ENCODE data around the gene CCDC92.
A peak's percentile ranks its signal among the peaks of the same experiment; 100 is the strongest.
"Not testable (repeated sequence)": the region's sequence is repeated elsewhere in the genome, so short reads cannot be mapped to it uniquely, and the experiment has no call there.

The CCDC92 gene

DNA sequence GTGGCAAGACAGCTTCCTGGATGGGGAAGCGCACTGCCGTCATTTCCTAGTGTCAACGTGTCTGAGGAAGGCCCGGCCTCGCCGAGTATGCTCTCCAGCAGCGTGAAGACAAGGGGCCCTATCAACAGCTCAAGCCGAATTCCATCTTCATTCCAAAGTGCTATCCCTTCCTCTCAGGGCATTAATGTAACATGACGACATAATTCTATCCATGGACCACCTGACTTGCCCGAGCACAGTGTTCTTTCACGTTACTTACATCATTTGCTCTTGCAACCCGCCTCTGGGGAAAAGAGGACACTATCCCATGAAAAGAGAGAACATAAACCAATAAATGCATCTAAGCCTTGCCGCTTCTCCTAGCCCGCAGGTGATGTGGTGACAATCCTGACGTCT lies 22.9 kb downstream of the CCDC92 start:
- DNase-seq (ENCODE audit: low read depth, low spot score): no peak

DNA sequence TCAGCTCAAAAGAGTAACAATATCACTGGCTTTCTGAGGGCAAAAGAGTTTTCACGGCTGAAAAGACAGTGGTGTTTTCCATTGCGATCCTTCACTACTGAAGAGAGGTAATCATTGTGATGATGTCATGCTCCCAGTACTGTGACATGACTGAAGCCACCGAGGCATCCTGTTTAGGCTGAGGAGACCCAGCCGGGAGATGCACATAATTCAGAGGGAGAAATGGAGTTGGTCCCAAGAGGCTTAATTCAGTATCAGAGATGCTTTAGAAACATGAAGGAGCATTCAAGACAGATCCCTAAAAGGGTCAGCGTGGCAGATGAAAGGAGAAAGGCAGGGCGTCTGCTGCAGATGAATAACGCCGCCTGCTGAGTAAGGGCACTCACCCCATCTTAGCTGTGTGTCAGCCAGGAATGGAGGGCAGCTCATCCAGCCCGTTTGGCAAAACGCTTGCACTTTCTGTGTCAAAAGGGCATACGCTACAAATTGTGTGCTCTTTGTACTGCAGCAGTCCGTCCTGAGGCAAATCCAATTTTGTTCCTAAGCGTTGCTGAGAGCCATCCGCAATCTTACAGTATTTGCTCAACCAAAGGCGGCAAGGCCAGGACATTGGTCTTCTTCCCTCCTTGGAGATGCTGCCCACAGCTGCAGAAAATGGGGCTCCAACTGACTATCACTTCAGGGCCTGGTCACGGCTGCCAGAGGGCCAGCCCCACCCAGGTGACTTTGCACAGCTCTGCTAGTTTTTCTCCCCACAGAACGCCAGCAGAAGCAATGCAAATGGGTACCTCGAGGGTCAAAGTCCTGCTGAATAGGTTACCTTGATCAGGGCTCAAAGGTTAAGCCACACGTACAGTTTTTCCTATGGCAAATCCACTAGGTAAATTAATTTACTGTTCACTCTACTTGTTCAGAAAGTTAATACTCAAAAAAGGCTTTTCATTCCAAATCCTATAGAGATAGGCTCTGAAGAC lies 23.5 kb downstream of the CCDC92 start:
- no peak for DNase-seq (ENCODE audit: low read depth, low spot score)

DNA sequence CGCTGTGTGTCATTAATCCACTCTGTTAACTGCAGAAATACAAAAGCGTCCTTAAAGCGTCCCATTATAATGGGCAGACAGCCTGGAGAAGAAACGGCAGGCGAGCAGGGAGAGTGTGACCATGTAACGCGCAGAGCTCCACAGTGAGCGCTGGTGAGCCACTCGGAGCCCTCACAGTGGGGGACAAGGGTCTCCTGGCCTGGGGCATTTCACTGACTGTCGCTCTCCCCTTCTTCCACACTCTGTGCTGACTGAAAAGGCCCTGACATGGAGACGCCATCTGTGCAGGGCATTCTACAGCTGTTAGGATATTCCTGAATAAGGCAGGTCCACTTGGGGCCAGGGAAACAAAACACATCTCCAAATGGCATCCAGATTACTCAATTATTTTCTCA lies 24.2 kb downstream of the CCDC92 start:
- peak; percentile 35 for DNase-seq (ENCODE audit: low read depth, low spot score)

DNA sequence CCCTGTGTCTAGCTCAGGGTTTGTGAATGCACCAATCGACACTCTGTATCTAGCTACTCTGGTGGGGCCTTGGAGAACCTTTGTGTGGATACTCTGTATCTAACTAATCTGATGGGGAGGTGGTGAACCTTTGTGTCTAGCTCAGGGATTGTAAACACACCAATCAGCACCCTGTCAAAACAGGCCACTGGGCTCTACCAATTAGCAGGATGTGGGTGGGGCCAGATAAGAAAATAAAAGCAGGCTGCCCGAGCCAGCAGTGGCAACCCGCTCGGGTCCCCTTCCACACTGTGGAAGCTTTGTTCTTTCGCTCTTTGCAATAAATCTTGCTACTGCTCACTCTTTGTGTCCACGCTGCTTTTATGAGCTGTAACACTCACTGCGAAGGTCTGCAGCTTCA lies 25.1 kb downstream of the CCDC92 start:
- DNase-seq (ENCODE audit: low read depth, low spot score): not testable (repeated sequence)

DNA sequence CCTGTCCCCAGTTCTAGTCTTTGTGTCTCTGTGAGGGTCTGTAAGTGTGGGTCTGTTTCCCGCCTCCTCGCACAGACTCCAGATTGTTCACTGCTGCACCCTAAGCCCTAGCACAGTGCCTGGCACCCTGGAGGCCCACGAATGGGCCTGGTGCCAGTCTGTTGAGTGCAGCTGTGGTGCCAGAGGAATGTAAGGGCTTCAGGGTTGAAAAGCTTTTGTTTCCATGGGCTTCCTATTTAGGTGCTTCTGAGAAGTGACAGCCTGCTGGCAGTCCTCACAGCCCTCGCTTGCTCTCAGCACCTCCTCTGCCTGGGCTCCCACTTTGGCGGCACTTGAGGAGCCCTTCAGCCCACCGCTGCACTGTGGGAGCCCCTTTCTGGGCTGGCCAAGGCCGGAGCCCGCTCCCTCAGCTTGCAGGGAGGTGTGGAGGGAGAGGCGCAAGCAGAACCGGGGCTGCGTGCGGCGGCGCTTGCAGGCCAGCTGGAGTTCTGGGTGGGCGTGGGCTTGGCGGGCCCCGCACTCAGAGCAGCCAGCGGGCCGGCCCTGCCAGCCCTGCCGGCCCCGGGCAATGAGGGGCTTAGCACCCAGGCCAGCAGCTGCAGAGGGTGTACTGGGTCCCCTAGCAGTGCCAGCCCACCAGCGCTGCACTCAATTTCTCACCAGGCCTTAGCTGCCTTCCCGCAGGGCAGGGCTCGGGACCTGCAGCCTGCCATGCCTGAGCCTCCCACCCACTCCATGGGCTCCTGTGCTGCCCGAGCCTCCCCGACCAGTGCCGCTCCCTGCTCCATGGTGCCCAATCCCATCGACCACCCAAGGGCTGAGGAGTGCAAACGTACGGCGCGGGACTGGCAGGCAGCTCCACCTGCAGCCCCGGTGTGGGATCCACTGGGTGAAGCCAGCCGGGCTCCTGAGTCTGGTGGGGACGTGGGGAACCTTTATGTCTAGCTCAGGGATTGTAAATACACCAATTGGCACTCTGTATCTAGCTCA lies 25.8 kb downstream of the CCDC92 start:
- DNase-seq (ENCODE audit: low read depth, low spot score): not testable (repeated sequence)

DNA sequence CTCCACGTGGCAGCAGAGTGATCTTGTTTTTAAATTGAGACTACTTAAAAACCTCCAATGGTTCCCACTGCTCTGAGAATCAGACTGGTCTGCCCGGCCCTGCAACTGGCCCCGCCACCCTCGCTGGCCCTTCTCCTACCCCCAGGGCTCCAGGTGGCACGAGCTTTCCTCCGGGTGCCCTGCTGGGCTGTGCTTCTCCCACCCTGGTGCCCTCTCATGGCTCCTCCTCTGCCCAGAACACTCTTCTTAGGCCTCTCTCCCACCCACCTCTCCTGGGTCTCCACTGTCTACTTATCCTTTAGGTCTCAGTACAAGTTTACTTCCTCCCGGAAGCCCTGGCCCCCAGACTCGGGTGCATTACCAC lies 26.5 kb downstream of the CCDC92 start:
- DNase-seq (ENCODE audit: low read depth, low spot score): no peak

DNA sequence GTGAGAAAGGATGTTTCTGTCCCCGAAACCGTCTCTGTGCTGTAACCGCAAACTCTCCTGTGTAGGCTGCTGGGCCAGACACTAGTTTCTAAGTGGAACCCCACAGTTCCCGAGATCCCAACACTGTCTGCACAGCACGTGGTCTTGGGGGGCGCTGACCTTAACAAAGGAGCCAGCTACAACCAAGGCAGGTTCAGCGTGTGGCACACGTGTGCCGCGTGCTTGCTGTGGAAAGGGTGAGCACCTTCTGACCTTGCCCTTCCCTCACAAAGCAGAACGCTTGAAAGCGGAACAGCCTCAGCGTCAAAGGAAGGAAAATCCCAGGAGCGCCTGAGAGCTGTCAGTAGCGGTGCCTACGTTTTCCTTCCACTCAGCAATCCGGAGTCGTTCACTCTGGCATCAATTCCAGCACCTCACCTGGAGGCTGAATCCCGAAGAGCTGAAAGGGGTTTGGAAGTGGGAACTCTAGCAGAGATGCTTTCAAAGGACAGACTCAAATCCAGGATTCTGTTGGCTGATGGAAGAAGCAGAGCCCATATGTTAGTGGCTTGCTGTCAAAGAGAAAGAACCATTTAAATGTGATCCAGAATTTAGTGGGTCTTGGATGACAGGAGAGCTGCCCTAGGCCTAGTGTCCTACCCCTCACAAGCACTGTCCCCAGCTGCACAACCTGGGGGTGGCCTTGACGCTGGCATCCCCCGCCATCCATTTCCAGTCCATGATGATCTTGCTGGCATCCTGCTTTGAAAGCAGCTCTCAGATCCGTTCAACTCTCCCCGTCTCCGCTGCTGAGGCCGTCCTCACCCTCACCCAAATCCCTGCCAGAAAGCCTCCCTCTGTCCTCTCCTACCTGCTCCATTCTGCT lies 27.1 kb downstream of the CCDC92 start:
- DNase-seq (ENCODE audit: low read depth, low spot score): no peak

DNA sequence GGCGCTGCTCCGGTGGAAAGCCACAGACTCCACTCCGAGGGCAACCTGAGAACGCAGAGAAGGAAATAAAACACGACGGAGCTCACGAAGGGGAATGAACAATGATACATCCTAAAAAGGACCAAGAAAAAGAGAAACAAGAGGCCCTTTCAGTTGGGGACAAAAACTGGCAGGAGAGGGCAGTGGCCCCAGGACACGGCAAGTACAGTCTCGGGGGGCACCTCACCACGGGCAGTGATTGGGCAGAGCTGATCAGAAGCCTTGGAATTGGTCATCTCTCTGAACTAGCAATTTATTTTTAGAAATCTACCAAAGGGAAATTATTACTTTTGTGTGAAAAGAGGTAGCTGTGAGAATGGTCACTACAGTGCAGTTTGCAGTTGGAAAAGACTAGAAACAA lies 27.9 kb downstream of the CCDC92 start:
- DNase-seq (ENCODE audit: low read depth, low spot score): no peak

DNA sequence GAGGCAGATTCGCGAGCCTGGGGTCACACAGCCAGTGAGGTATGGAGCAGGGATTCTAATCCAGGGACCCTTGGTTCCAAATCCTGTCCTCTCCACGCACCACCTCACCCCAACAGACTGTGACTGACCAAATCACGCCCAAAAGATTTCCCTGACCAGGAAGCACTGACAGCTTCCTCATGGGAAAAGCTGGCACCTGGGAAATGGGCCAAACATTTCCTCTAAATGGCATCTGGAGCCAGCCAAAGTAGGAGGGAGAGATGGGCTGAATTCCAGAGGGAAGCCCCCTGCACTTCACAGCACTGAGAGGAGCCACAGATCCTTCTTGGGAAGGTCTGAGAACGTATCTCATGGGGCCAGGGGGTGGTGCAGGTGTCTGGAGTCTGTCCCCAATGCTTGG lies 28.8 kb downstream of the CCDC92 start:
- DNase-seq (ENCODE audit: low read depth, low spot score): no peak

DNA sequence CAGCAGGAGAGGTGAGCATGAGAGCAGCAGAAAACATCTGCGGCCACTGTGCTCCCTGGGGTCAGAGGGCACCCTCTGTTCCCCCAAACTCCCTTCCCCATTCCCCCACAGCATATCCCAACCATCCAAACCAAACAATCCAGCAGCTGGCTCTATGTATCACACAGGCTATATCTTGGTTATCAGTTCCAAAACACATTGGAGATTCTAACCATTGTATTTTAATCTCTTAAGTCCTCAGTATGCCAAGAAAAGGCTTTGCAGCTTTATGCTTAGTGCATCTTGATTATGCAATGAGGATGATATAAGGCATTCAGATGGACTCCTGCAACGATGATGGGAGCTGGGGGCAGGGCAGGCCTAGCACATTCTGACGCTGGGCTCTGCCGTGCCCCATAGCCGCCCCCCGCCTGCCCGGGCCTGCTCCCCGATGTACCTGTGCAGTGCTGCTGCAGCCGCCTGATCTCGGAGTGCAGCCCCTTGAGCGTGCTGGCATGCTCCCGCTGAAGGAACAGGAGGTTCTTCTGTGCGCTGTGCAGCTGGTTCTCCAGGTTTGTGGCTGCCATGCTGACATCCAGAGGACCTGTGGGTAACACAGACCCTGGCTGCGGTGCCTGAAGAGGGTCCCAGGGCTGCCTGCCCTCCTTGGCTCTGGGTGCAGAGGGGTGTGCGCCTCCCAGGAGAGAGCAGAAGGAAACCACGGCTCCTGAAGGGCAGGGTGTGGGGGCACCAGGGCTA lies 29.6 kb downstream of the CCDC92 start:
- DNase-seq (ENCODE audit: low read depth, low spot score): no peak

DNA sequence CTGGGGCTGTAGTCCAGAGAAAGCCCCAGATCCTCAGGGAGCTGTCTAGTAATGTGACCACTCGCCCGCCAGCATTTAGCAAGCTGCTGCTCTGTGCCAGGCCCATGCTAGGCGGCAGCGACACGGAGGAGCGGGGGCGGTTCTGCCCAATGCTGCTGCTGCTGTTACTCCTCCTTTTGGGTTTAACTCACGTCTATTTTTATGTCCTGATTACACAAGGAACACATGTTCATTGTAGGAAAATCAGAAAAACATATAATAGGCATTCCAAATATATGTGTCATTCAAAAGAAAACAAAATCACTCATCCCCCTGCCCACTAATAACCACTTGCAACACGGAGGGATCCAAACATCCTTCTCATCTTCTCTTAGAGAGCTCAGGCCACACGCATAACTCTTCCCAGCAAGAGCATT lies 30.4 kb downstream of the CCDC92 start:
- DNase-seq (ENCODE audit: low read depth, low spot score): no peak

DNA sequence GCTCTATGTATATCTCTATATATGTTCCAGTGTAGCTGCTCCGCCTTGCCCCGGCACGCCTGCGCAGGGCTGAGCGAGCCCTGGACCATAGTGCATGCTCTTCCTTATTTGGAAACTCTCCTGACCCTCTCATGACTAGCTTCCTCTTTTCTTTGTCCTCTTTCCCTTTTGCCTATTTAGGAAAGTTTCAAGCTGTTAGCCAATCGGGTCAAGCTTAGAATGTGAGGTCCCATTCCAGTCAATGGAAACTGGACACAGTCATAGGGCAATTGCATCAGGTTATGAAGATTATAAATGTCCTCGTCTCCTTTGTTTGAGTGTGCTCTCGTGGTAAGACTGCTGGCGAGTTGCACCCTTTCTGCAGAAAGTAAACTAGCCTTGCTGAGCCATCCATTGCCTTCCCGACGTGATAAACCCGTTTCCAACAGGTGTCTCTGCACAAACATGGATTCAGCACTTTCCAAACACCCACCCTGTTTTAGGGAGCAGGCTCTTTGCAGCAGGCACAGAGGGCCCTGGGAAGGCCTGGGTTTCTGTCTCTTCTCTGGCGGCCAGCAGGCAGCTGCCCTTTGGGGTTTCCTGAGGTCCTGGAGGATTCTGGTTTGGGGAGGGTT lies 30.9 kb downstream of the CCDC92 start:
- no peak for DNase-seq (ENCODE audit: low read depth, low spot score)

DNA sequence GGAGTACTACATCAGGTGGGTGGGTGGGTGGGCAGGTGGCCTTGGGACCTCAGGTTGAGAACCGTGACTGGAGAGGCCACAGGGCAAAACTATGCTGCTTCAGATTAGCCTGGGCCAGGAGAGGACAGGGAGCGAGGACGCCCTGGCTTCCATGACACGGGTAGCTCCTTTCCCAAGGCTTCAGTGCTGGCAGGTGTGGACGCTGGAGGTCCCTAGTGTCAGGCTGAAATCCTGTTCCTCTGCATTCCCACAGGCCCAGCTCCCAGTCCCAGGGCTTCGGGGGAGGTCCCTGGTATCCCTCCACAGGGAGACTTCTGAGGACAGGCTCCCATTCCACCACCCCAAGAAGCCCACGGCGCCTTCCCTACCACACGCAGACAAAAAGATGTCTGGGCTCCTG lies 31.6 kb downstream of the CCDC92 start:
- DNase-seq (ENCODE audit: low read depth, low spot score): no peak

DNA sequence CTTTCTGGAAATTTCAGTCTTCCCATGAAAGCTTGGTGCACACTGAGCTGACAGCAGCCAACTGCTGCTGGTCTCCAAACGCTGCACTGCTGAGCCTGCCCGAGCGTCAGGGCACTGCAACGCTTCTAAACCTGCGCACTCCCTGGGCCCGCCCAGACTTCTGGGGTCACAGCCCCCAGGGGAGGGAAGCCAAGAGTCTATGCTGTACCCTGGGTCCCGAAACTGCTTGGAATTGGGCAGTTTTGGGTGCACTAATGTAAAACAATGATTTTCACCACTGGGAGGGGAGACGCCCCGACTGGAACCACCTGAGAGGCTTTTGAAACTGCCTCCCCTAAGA lies 32.0 kb downstream of the CCDC92 start:
- DNase-seq (ENCODE audit: low read depth, low spot score): no peak

DNA sequence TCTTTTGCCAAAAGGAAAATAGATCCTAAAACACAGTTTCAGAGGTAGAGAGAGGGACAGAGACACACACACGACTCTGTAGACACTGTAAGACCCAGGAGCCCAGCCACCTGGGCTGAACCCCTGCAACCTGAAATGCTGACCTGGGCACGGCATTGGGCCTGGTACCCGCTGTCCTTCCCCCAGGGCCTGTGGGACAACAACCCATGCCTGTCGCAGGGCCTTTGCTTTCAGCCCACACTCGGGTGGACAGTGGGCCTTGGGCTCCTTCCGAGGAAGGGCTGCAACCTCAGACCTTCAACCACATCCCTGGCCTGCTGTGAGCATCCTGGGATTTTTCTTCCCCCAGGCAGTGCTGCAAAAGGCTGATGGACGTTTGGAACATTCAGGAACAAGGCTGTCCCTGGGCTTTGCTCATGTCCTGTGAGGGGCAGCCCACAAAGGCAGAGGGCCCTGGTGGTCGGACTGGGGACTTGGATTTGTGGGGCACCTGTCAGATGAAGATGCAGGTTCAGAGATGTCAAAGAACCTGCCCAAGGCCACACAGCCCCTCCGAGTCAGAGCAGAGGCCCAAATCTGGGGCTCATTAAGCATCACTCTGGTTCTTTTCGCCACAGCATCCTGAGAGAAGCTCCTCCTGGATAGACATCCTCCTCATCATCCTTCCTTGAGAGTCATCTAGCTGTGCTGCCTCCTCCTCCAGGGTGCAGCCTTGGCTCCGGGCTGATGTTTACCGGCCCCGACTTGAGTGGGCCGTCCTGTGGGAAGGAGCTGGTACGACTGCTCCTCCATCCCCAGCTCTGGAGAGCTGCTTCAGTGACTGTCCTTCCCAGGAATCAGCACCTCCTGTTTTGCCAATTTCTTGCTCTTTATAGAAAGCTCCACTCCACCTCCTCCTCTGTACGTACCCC lies 32.7 kb downstream of the CCDC92 start:
- DNase-seq (ENCODE audit: low read depth, low spot score): no peak

DNA sequence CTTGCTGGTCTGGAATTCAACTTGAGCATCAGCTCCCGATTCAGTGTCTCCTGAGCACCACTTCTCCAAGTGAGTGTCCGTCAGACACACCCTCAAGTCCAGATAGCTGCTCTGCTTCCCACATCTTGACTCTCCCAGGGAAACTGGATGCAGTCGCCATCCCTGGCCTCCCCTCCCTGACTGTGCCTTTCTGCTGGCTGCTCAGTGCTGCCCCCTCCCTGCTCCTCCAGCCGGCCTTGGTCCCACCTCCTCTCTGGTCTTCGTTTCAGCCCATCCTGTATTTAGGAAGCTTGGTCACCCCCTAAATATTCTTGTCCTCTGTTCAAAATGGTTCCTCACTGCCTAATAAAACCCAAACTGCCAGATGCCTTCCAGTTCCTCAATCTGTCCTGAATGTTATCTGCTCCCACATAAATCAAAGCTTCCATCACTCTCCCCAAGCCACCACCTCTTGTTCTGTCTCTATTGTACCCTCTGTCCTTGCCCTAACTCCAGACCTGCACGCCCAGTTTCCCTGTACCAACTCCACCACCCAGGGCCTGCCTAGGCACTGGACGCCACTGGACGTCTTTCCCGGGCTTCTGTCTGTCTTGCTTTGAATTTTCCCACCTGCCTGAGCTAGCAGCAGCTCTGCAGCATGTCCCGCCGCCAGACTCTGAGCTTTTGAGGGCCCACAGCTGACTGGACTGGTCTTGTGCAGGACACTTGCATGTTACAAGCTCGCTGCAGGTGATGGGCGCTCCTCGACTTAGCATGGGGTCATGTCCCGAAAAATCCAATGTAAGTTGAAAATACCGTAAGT lies 33.8 kb downstream of the CCDC92 start:
- DNase-seq (ENCODE audit: low read depth, low spot score): peak; percentile 44

DNA sequence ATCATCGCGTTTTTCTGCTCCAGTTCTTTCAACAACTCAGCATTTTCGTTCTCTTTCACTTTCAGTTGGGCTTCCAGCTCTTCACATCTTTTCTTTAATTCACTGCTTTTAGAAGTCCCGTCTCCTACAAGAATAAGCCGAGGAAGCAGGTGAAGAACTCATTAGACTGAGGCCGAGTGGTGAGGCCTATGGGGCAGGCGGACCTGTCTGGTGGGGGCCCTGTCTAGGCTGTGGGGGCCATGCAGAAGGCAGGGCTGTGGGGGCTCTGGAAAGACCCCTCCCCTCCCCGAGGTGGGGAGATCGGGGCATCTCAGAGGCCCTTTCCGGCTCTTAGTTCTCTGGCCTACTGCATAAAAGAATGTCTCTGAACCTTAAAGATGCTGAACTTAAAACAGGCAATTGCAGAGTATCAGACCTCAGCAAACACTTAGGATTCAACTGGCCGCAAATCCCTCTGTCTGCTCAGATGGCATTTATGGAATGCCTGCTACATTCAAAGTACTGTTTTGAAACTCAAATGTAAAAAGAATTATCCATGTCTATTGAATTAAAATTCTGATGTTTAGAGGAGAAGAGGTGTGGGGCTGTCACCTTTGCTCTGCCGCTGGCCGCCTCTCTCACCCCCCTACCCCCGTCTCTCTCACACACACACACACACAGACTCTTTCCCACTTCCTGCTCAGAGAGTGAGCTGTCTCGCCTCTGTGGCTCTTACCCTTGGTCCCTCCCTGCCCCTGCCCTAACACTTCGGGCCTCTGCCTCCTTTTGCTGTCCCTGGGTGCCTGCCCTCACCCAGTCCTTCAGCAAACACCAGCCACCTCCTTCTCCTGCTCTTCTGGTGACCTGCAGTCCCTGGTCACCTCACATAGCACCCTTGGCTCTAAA lies 34.7 kb downstream of the CCDC92 start:
- no peak for DNase-seq (ENCODE audit: low read depth, low spot score)

All from ELF-1 (cell line).